ENCODE results near the gene SORL1. TPM values are rescaled to one million over a fixed set of nuclear protein-coding genes. Genes with fewer than 3 reads are reported as not detected.

The SORL1 gene
- total RNA-seq, 3 donors from 2014 or later: 58.3 to 195 (median 109) TPM

DNA sequence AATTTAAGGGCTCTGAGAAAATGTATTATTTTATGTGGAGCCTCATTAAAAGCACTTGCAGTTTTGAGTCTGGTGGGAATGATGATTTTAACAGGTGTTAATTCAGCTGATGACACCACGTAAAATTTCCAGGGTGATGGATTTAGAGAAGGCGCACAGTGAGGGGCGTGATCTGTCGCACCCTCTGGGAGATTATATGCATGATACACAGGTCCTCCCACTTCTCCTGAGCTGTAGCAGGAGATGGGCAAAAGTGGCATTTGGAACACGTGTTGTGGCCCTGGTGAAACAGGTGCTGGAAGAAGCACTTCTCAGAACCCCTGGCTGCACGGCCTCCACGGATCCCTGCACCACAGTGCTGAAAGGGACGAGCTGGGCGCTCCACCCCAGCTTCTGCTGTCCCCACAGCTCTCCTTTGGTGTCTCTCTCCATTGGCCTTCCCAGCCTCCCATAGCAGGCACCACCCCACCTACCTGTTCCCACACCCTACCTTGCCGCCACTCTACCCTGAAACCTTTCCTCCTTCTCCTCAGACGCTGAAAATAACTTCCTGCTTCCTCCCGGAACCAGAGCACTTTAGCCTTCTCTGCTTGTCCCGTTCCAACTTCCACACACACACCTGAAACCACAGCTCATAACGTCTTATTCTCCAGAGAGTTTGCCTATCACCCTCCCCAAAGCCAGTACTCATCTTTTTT, 6.9 kb upstream of the SORL1 start:
- ATAC-seq (peak; percentile 89), DNase-seq (peak in 2 of 3 donors; percentile 45 to 51)
- no peak for TF ChIP-seq CTCF (IDR thresholded peaks at IDR 0.05)
- Histone ChIP-seq H3K9me3 (no peaks in the 10 kb centered on the region), H3K4me1 (ENCODE audit: low read depth) (peaks cover 19% of the 10 kb centered on the region), H3K36me3 (ENCODE audit: low read depth) (no peaks in the 10 kb centered on the region), H3K4me3 (no peak overlapping the region)
- intact Hi-C loops (cut with DNase I, micrococcal nuclease): no loop called here

DNA sequence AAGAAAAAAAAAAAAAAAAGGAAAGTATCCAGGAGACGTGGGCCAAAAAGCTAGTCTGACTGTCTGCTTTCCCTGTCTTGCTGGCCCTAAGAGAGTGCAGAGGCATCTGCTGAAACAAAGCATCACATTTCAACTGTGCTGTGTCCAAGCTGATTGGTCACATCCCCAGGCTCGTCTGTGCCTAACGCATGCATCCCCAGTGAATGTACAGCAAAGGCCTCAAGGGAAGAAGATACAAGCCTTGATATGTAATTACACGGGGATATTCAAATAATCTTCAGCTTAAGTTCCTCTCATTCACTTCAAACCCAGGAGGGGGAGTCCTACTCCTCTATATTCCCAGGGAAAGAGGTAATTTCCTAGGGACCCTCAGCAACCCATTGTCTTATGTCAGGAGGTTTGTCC, 5.4 kb upstream of the SORL1 start:
- Histone ChIP-seq H3K4me1 (ENCODE audit: low read depth) (peaks cover 30% of the 10 kb centered on the region), H3K4me3 (no peak overlapping the region), H3K36me3 (ENCODE audit: low read depth) (no peaks in the 10 kb centered on the region), H3K9me3 (no peaks in the 10 kb centered on the region)
- intact Hi-C loops (cut with DNase I, micrococcal nuclease): no loop called here
- DNase-seq (no peak), ATAC-seq (no peak)
- TF ChIP-seq CTCF (IDR thresholded peaks at IDR 0.05): no peak

GRCh38 chr11:121448011-121448410, 4.1 kb upstream of the SORL1 start:
- Histone ChIP-seq H3K9me3 (no peaks in the 10 kb centered on the region), H3K36me3 (ENCODE audit: low read depth) (no peaks in the 10 kb centered on the region), H3K4me1 (ENCODE audit: low read depth) (peaks cover 31% of the 10 kb centered on the region), H3K4me3 (no peak overlapping the region)
- DNase-seq (no peak), ATAC-seq (no peak)
- intact Hi-C loops (cut with DNase I, micrococcal nuclease): no loop called here
- no peak for TF ChIP-seq CTCF (IDR thresholded peaks at IDR 0.05)

GRCh38 chr11:121448431-121448941, 3.6 kb upstream of the SORL1 start:
- intact Hi-C loops (cut with DNase I, micrococcal nuclease): no loop called here
- no peaks in the 10 kb centered on the region for H3K9me3 ChIP-seq
- ATAC-seq: no peak
- TF ChIP-seq CTCF (IDR thresholded peaks at IDR 0.05): no peak
- no peak for DNase-seq
- no peaks in the 10 kb centered on the region for H3K36me3 ChIP-seq (ENCODE audit: low read depth)
- H3K4me3 ChIP-seq: no peak overlapping the region
- H3K4me1 ChIP-seq (ENCODE audit: low read depth): peaks cover 34% of the 10 kb centered on the region

DNA sequence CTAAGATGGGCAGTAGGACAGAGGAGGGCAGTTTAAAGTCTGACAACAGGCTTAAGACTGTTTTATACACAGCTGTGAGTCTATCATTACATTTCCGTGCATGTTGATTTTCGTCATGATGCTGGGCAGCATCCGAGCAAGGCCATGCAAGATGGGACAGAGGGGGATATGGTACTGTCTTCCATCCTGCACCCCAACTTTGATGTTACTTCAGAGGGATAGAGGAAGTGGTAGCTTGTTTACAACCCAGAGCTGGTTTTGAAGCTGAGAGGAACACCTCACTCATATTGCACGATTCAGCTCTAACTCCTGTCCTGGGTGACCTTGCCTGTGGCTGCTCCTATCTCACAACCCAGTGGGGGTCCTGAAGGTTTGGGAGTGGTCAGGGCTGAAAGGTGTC, 3.0 kb upstream of the SORL1 start:
- H3K36me3 ChIP-seq (ENCODE audit: low read depth): no peaks in the 10 kb centered on the region
- H3K9me3 ChIP-seq: no peaks in the 10 kb centered on the region
- intact Hi-C loops (cut with DNase I, micrococcal nuclease): no loop called here
- no peak for DNase-seq
- no peak for ATAC-seq
- TF ChIP-seq CTCF (IDR thresholded peaks at IDR 0.05): no peak
- H3K4me3 ChIP-seq: no peak overlapping the region
- H3K4me1 ChIP-seq (ENCODE audit: low read depth): peaks cover 37% of the 10 kb centered on the region

Data from mucosa of descending colon (tissue), 3 donors.